ENCODE data around the gene FIG4. TPM values are rescaled to one million over a fixed set of nuclear protein-coding genes. Genes with fewer than 3 reads are reported as not detected.

Gene FIG4
- polyA plus RNA-seq, 1 experiment = 11.2 TPM

- POLR2A ChIA-PET = interaction anchor here (0.6 kb wide), 1 partner anchor 14 kb away, joined by 3 read pairs; no protein-coding TSS in a partner anchor
- Histone ChIP-seq H3K36me3 (ENCODE audit: control insufficient read depth, insufficient read depth, low read length) (no peaks in the 10 kb centered on the region), H3K27me3 (ENCODE audit: control insufficient read depth, insufficient read depth, low read length) (no peaks in the 10 kb centered on the region), H3K4me3 (ENCODE audit: low read depth, low read length) (no peak overlapping the region)
- CTCF ChIA-PET = interaction anchor here (0.5 kb wide), 1 partner anchor 622 kb away, joined by 3 read pairs; no protein-coding TSS in a partner anchor
- no peak for DNase-seq (ENCODE audit: low read depth)
- TF ChIP-seq, protein P1, sequence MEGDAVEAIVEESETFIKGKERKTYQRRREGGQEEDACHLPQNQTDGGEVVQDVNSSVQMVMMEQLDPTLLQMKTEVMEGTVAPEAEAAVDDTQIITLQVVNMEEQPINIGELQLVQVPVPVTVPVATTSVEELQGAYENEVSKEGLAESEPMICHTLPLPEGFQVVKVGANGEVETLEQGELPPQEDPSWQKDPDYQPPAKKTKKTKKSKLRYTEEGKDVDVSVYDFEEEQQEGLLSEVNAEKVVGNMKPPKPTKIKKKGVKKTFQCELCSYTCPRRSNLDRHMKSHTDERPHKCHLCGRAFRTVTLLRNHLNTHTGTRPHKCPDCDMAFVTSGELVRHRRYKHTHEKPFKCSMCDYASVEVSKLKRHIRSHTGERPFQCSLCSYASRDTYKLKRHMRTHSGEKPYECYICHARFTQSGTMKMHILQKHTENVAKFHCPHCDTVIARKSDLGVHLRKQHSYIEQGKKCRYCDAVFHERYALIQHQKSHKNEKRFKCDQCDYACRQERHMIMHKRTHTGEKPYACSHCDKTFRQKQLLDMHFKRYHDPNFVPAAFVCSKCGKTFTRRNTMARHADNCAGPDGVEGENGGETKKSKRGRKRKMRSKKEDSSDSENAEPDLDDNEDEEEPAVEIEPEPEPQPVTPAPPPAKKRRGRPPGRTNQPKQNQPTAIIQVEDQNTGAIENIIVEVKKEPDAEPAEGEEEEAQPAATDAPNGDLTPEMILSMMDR (IDR thresholded peaks at IDR 0.05; ENCODE audit: insufficient read depth, low read depth, low read length) = no peak
Observed at GRCh38 chr6:109795994-109796555, 105.0 kb downstream of the FIG4 start.

DNA sequence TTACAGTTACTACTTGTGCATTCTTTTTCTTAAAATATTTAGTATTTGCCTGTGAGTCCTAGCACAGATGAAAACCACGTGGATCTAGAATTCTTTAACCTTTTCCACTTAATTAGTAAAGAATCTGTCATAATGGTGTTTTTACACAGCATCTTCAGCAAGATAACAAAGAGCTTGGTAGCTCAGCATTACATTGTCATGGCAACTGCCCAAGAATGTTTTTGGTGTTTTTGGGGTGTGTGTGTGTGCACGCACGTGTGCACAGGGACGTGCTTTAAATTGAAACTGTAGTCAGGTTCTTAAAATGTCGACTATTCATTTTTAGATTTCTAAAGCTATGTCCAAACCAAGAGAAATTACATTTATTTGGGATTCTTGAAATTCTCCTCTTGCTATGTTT is 108.0 kb downstream of the FIG4 start:
- TF ChIP-seq, protein P1 (IDR thresholded peaks at IDR 0.05; ENCODE audit: insufficient read depth, low read depth, low read length) = no peak
- H3K36me3 ChIP-seq (ENCODE audit: control insufficient read depth, insufficient read depth, low read length) = no peaks in the 10 kb centered on the region
- no peak overlapping the region for H3K4me3 ChIP-seq (ENCODE audit: low read depth, low read length)
- no peaks in the 10 kb centered on the region for H3K27me3 ChIP-seq (ENCODE audit: control insufficient read depth, insufficient read depth, low read length)
- ChIA-PET CTCF (no interaction called here), POLR2A (no interaction called here)
- no peak for DNase-seq (ENCODE audit: low read depth)

DNA sequence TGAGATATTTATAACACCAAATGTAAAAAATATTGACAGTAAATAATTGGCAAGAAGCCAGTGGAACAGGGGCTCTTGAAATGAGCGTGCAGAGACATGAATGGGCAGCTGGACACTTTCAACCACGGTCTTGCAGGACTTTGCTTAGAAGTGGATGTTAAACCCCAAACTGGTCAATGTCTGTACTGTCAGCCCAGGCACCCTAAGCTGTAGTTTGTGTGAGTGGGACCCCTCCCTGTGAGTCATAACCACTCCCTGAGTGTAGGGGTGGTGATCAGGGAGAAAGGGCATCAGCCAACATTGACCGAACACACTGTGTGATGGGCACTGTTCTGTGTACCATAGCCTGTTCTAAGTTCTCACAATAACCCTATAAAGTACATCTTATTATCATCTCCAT is 108.6 kb downstream of the FIG4 start:
- CTCF ChIA-PET = no interaction called here
- POLR2A ChIA-PET = no interaction called here
- no peaks in the 10 kb centered on the region for H3K27me3 ChIP-seq (ENCODE audit: control insufficient read depth, insufficient read depth, low read length)
- no peak overlapping the region for H3K4me3 ChIP-seq (ENCODE audit: low read depth, low read length)
- TF ChIP-seq, protein P1 (IDR thresholded peaks at IDR 0.05; ENCODE audit: insufficient read depth, low read depth, low read length) = no peak
- no peaks in the 10 kb centered on the region for H3K36me3 ChIP-seq (ENCODE audit: control insufficient read depth, insufficient read depth, low read length)
- DNase-seq (ENCODE audit: low read depth) = no peak

- DNase-seq (ENCODE audit: low read depth) = no peak
Observed at GRCh38 chr6:109800771-109801170, 109.7 kb downstream of the FIG4 start.

GRCh38 chr6:109801794-109802193 is 110.7 kb downstream of the FIG4 start:
- POLR2A ChIA-PET = no interaction called here
- Histone ChIP-seq H3K4me3 (ENCODE audit: low read depth, low read length) (no peak overlapping the region), H3K27me3 (ENCODE audit: control insufficient read depth, insufficient read depth, low read length) (no peaks in the 10 kb centered on the region), H3K36me3 (ENCODE audit: control insufficient read depth, insufficient read depth, low read length) (no peaks in the 10 kb centered on the region)
- TF ChIP-seq, protein P1 (IDR thresholded peaks at IDR 0.05; ENCODE audit: insufficient read depth, low read depth, low read length) = no peak
- CTCF ChIA-PET = interaction anchor here (1.6 kb wide), 1 partner anchor 23 kb away, joined by 3 read pairs; no protein-coding TSS in a partner anchor
- no peak for DNase-seq (ENCODE audit: low read depth)

More at GRCh38 chr6:109800771-109801170, 109.7 kb downstream of the FIG4 start:
- ChIA-PET POLR2A (no interaction called here), CTCF (interaction anchor here (1.6 kb wide), 1 partner anchor 24 kb away, joined by 3 read pairs; no protein-coding TSS in a partner anchor)
- H3K4me3 ChIP-seq (ENCODE audit: low read depth, low read length) = no peak overlapping the region
- TF ChIP-seq, protein P1 (IDR thresholded peaks at IDR 0.05; ENCODE audit: insufficient read depth, low read depth, low read length) = no peak
- H3K27me3 ChIP-seq (ENCODE audit: control insufficient read depth, insufficient read depth, low read length) = no peaks in the 10 kb centered on the region
- H3K36me3 ChIP-seq (ENCODE audit: control insufficient read depth, insufficient read depth, low read length) = no peaks in the 10 kb centered on the region

Data from BJ (cell line).